A673 (cell line): Measurements from ENCODE around the gene S100A3.

ENCODE experiments used
- CTCF ChIP-seq: fragments of 300-800, 200-600 bp; sonication (generic); conservative IDR thresholded peaks from 2 replicates; pipeline ENCODE4 v1.5.1; 2017; ENCODE audit warnings: low read depth, mild to moderate bottlenecking, antibody characterized with exemption, low read length, moderate library complexity, mixed read lengths
- EZH2 ChIP-seq: fragments of 200-600 bp; sonication (generic); IDR thresholded peaks from 2 replicates; pipeline ENCODE4 v1.6.1; 2017; ENCODE audit warnings: borderline replicate concordance, low read depth, mild to moderate bottlenecking, mixed read lengths, antibody characterized with exemption, low read length; ENCODE audit not compliant: poor library complexity, severe bottlenecking

GRCh38 chr1:153560241-153560640 lies 11.2 kb upstream of the S100A3 start:
- TF ChIP-seq CTCF (no peak), EZH2 (no peak)
